SU-DHL-6 (cell line): ENCODE data around the gene SATB1.

Experiments used
- H2AFZ ChIP-seq: fragments of 200-600 bp; sonication (generic); 2 replicates; pipeline ENCODE4 v1.6.1; 2014; ENCODE audit warnings: low read depth, mild to moderate bottlenecking, moderate library complexity, mixed read lengths, antibody characterized with exemption, low read length; ENCODE audit not compliant: severe bottlenecking
- H3F3A ChIP-seq: fragments of 200-600 bp; shearing (Covaris generic); 2 replicates; pipeline ENCODE4 v1.6.0; 2016; ENCODE audit warnings: antibody characterized with exemption, mild to moderate bottlenecking; ENCODE audit not compliant: insufficient read depth
- H3K27ac ChIP-seq: fragments of 200-600 bp; sonication (generic); 2 replicates; pipeline ENCODE4 v1.5.1; 2016; ENCODE audit warnings: low read depth, mild to moderate bottlenecking, low read length, moderate library complexity, mixed read lengths
- H3K27me3 ChIP-seq: fragments of 200-600 bp; sonication (generic), shearing (Covaris generic); 2 replicates; pipeline ENCODE4 v1.6.0; 2014; ENCODE audit warnings: mild to moderate bottlenecking, low read length
- H3K36me3 ChIP-seq: fragments of 200-600 bp; sonication (generic); 2 replicates; pipeline ENCODE4 v1.6.1; 2014; ENCODE audit warnings: mild to moderate bottlenecking, low read length, mixed read lengths
- H3K4me2 ChIP-seq: fragments of 300-600, 200-600 bp; shearing (Covaris generic), sonication (generic); 2 replicates; pipeline ENCODE4 v1.6.0; 2014; ENCODE audit warnings: low read length, low read depth, mild to moderate bottlenecking; ENCODE audit not compliant: poor library complexity, severe bottlenecking
- H3K4me3 ChIP-seq: fragments of 200-600 bp; sonication (generic); 2 replicates; pipeline ENCODE4 v1.5.1; 2014; ENCODE audit warnings: antibody characterized with exemption, low read length, mild to moderate bottlenecking, mixed read lengths; ENCODE audit not compliant: insufficient read depth, poor library complexity, severe bottlenecking
- H3K79me2 ChIP-seq: fragments of 200-600 bp; sonication (generic); 2 replicates; pipeline ENCODE4 v1.6.1; 2014; ENCODE audit warnings: mild to moderate bottlenecking, low read length, moderate library complexity; ENCODE audit not compliant: insufficient read depth
- H3K9ac ChIP-seq: fragments of 200-600 bp; sonication (generic); 2 replicates; pipeline ENCODE4 v1.7.0; 2014; ENCODE audit warnings: mild to moderate bottlenecking, low read length
- H3K9me2 ChIP-seq: fragments of 200-600 bp; sonication (generic); replicated peaks from 2 replicates; pipeline ENCODE4 v1.6.1; 2014; ENCODE audit warnings: low read length; ENCODE audit not compliant: insufficient read depth
- H3K9me3 ChIP-seq: fragments of 200-600 bp; sonication (generic); 2 replicates; pipeline ENCODE4 v1.6.1; 2014; ENCODE audit warnings: low read length, mixed read lengths; ENCODE audit not compliant: insufficient read depth
- H4K20me1 ChIP-seq: fragments of 200-600 bp; sonication (generic); 2 replicates; pipeline ENCODE4 v1.6.1; 2014; ENCODE audit warnings: low read depth, mild to moderate bottlenecking, antibody characterized with exemption, low read length, moderate library complexity, mixed read lengths
- EZH2phosphoT487 ChIP-seq: fragments of 200-600 bp; sonication (generic), shearing (Covaris generic); conservative IDR thresholded peaks from 2 replicates; pipeline ENCODE4 v1.6.1; 2018; ENCODE audit warnings: mild to moderate bottlenecking, antibody characterized with exemption, low read length, moderate library complexity, mixed read lengths
- TF ChIP-seq, protein P1 (sequence below): fragments of 200-600 bp; sonication (generic); IDR thresholded peaks from one replicate; pipeline ENCODE4 v1.5.1; 2017; ENCODE audit warnings: antibody characterized with exemption, mild to moderate bottlenecking, low read length, moderate library complexity; ENCODE audit not compliant: insufficient read depth, poor library complexity, severe bottlenecking

SATB1 gene

DNA sequence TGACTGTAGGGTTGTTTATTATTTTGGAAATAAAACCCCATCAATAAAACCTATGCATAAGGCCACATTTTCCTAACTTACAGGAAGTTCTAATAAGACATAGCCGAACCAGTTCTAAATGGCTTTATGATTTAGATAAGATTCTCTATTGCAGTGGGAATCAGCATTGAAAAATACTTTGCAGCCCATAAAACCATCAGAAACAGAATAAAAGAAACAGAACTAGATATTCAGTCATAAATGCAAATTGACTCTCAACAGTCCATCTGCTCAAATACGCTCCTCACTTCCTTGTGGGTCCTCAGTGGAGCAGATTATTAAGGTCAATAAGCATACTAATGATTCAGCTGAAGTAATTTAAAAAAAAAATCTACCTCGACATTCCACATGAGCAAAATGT, 8.8 kb downstream of the SATB1 start:
- no peak overlapping the region for H3K27ac ChIP-seq
- H3K4me2 ChIP-seq, result no peak overlapping the region
- no peaks in the 10 kb centered on the region for H3K9me3 ChIP-seq

DNA sequence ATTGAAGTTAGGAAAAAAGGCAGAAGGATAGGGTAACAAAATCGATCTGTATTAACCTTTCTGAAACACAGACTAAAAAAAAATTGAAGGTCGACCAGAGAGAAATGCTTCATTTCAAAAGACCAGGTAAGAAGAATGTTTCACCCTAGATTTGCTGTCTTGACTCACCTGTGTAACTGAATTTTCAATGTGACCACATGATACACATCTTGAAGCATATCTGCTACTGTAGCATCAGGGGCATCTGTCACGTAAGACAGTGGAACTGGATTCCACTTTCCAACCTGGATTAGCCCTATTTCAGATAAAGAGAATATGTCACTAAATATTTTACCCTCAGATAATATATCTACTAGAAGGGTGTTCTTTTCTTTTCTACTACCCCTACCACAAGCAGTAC, 9.3 kb downstream of the SATB1 start:
- Histone ChIP-seq H3K79me2 (no peaks in the 10 kb centered on the region), H3F3A (no peaks in the 10 kb centered on the region), H4K20me1 (no peaks in the 10 kb centered on the region), H3K36me3 (no peaks in the 10 kb centered on the region), H3K4me2 (no peak overlapping the region), H2AFZ (no peak overlapping the region), H3K9me3 (no peaks in the 10 kb centered on the region), H3K9ac (no peak overlapping the region), H3K4me3 (no peak overlapping the region), H3K27me3 (no peaks in the 10 kb centered on the region), H3K9me2 (no peaks in the 10 kb centered on the region), H3K27ac (no peak overlapping the region)
- no peak for TF ChIP-seq EZH2phosphoT487
- TF ChIP-seq, protein P1, sequence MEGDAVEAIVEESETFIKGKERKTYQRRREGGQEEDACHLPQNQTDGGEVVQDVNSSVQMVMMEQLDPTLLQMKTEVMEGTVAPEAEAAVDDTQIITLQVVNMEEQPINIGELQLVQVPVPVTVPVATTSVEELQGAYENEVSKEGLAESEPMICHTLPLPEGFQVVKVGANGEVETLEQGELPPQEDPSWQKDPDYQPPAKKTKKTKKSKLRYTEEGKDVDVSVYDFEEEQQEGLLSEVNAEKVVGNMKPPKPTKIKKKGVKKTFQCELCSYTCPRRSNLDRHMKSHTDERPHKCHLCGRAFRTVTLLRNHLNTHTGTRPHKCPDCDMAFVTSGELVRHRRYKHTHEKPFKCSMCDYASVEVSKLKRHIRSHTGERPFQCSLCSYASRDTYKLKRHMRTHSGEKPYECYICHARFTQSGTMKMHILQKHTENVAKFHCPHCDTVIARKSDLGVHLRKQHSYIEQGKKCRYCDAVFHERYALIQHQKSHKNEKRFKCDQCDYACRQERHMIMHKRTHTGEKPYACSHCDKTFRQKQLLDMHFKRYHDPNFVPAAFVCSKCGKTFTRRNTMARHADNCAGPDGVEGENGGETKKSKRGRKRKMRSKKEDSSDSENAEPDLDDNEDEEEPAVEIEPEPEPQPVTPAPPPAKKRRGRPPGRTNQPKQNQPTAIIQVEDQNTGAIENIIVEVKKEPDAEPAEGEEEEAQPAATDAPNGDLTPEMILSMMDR, result no peak

More for the DNA sequence above, 8.8 kb downstream of the SATB1 start:
- no peaks in the 10 kb centered on the region for H3K27me3 ChIP-seq
- no peaks in the 10 kb centered on the region for H3K36me3 ChIP-seq
- no peak for TF ChIP-seq EZH2phosphoT487
- TF ChIP-seq, protein P1, result no peak
- H3F3A ChIP-seq, result no peaks in the 10 kb centered on the region
- H2AFZ ChIP-seq, result no peak overlapping the region
- H4K20me1 ChIP-seq, result no peaks in the 10 kb centered on the region
- H3K9ac ChIP-seq, result no peak overlapping the region
- no peaks in the 10 kb centered on the region for H3K79me2 ChIP-seq
- H3K4me3 ChIP-seq, result no peak overlapping the region
- no peaks in the 10 kb centered on the region for H3K9me2 ChIP-seq

GRCh38 chr3:18415167-18415566, 10.0 kb downstream of the SATB1 start:
- H3K4me3 ChIP-seq, result no peak overlapping the region
- TF ChIP-seq, protein P1, result no peak
- no peak for TF ChIP-seq EZH2phosphoT487
- H4K20me1 ChIP-seq, result no peaks in the 10 kb centered on the region
- H3K27me3 ChIP-seq, result no peaks in the 10 kb centered on the region
- H3K79me2 ChIP-seq, result no peaks in the 10 kb centered on the region
- no peaks in the 10 kb centered on the region for H3K36me3 ChIP-seq
- H3K9me2 ChIP-seq, result no peaks in the 10 kb centered on the region
- no peaks in the 10 kb centered on the region for H3F3A ChIP-seq
- no peaks in the 10 kb centered on the region for H3K9me3 ChIP-seq
- H3K4me2 ChIP-seq, result no peak overlapping the region
- no peak overlapping the region for H2AFZ ChIP-seq
- no peak overlapping the region for H3K27ac ChIP-seq
- no peak overlapping the region for H3K9ac ChIP-seq
